ENCODE data around the gene ZNF473.
"Not testable (repeated sequence)": the region's sequence is repeated elsewhere in the genome, so short reads cannot be mapped to it uniquely, and the experiment has no call there.

ZNF473 gene

DNA sequence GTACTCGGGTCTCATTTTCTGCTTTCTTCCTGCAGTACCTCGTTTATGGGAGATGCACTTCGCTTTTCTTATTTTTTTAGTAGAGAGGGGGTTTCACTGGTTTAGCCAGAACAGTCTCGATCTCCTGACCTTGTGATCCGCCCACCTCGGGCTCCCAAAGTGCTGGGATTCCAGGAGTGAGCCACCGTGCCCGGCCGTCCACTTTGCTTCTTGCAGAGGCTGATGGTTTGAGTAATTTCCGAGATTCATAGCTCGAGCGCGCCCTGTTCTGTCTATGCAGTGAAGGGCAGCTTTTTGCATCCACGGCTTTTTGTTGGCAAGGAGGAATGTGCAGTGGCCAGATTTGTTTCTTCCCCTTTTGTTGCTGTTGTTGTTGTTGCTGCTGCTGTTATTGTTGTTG lies 73.1 kb downstream of the ZNF473 start:
- H3K27ac ChIP-seq; H3K27me3 ChIP-seq (replicated peaks); in situ Hi-C loops (cut with HindIII; ENCODE audit: low pct_ligation_motif_present, low sequenced_read_pairs); H3K36me3 ChIP-seq (replicated peaks); DNase-seq; H3K4me3 ChIP-seq (ENCODE audit: low read depth, low read length): not testable (repeated sequence)

- H3K27ac ChIP-seq; in situ Hi-C loops (cut with HindIII; ENCODE audit: low pct_ligation_motif_present, low sequenced_read_pairs); H3K36me3 ChIP-seq (replicated peaks); H3K4me3 ChIP-seq (ENCODE audit: low read depth, low read length); H3K27me3 ChIP-seq (replicated peaks): not testable (repeated sequence)
- DNase-seq, result peak; percentile 0
These were observed 73.9 kb downstream of the ZNF473 start for GRCh38 chr19:50099696-50100095.

- H3K36me3 ChIP-seq (replicated peaks); H3K27ac ChIP-seq; DNase-seq; in situ Hi-C loops (cut with HindIII; ENCODE audit: low pct_ligation_motif_present, low sequenced_read_pairs); H3K4me3 ChIP-seq (ENCODE audit: low read depth, low read length); H3K27me3 ChIP-seq (replicated peaks): not testable (repeated sequence)
These were observed 75.1 kb downstream of the ZNF473 start for GRCh38 chr19:50100946-50101345.
